NCI-H1105 (cell line): ENCODE measurements around the gene DACH1.
"Not testable (repeated sequence)": the region's sequence is repeated elsewhere in the genome, so short reads cannot be mapped to it uniquely, and the experiment has no call there.

Source experiments
- DNase-seq: peaks from one replicate; lab custom pipeline; 2025; lab: John Stamatoyannopoulos, UW

Gene DACH1

DNA sequence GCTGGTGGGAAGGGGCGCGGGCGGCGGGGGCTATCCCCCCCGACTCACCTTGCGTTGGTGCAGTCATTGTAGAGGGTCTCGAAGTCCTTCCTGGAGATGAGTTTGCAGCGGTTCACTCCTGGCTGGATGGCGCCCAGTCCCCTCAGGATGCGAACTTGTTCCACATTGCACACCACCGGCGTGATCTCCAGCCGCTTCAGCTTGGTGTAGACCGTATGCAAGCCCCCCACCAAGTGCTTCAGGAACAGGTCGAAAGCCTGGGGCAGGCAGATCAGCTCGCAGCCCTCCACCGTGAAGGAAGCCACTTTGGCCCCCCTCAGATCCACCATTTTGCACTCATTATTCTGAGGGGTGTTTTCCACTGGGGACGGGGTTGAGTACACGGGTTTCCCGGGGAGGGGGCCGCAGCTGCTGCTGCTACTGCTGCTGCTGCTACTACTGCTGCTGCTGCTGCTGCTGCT lies 1.1 kb downstream of the DACH1 start:
- no peak for DNase-seq

DNA sequence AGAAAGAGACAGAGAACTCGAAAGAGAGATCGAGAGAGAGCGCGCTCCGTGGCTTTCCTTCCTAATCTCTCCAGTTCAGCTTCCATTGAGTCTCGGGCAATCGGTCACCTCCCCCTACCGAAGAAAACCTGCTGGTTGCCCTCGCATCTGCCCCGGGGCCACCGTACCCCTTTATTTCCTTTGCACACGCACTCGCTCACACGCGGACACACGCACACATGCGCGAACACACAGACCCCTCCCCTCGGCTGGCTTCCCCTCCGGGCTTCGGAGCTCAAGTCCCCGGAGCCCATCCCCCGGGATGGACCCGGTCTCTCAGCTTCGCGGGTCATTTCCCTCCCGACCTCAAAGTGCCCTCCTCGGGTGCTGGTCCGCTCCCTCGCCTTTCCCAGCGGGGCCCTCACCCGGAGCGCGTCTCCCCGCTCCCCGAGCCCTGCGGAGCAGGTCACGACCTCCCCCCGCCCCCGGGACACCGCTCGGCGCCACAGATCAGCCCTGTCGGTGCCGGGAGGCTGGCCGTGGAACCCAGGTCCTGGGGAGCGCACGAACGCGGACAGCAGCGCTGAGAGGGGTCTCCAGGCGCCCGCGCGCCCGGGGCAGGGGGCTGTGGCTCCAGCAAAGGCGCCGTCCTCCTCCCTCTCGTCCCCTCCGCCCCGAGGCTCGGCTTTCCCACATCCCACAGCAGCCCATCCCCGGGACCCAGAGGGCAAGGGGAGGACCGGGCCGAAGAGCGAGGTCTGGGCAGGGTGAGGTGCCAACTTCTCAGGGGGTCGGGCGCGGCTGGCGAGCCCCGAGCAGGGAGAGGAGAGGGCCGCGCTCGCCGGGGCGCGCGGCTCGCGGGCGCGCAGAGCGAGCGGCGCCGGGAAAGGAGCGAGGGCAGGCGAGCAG lies 1.8 kb downstream of the DACH1 start:
- DNase-seq, result no peak

DNA sequence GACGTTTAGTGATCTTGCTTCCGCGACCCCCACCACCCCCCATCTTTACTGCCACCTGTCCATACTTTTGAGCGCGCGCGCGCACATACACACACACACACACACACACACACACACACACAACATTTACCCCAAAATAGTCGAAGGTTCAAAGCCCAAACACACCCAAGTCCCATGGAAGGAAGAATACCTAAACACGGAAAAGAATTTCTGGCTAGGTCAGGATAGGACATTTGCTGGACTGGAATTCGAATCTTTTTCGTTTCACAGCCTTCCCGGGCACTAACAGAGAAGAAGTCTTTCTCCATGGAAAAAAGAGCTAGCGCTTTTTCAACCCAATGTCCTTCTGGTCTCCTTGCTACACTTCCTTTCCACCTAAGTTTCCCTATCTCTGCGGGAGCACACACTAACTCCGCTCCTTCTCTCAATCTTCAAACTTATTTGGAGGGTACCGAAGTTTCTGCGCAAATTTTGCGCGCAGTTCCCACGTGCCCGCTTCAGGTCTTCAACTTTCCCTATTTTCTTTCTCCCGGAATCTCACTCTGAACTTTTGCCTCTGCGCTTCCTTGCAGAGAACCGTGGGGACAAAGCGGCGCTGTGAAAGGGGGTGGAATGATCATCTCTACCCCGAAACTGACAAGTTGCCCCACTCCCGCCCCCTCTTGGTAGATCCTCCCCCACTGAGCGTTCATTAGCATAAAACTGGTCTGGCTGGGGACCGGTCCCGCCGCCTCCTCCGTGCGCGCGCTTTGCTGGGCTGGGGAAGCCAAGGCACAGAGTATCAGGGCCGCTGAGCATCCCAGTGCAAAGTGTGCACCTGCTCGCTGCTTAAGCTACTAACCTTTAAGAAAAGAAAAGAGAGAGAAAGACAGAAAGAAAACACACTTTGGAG lies 2.7 kb downstream of the DACH1 start:
- DNase-seq, result no peak

DNA sequence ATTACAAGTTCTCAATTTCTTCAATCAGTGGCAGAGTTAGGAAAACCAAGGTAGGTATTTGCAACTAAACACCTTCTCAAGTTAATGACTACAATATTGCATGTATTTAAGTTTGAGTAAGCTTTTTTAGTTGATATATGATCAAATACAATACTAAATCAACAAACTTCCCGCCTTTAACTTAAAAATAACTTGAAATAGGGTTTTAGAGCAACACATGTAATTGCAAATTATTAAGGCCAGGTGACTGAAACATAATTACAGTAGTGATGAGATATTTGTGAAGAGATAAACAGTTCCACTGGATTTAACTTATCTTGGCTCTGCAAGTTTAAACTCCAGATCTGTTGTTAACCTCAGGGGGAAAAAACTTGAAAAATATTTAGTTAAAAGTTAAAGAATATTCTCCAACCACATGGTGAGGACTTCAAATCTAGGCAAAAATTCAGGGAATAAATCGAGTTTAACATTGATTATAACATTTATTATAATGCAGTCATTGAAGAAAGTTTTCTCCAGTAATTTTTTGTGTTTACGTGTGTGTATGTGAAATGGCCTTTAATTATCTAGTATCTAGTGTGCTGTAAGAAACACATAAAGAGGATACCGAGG lies 3.6 kb downstream of the DACH1 start:
- no peak for DNase-seq

DNA sequence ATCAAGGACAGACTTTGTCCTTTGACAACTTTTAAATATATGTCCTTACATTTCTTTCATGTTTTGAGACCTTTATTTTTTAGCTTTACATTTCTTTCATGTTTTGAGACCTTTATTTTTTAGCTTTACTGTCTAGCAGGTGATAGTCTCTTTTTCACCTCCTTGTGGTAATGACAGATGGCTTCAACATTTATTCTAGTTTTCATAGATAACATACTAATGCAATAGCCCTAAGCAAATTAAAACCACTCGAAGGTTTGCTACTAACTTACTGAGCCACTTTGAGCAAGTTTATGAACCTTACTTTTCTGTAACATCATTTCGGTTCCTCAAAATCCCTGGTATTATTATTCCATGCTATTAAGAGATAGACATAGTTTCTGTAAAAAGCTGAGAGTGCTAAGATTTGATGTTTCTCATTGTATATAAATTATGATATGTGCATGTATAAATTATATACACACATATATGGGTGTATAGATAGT lies 4.5 kb downstream of the DACH1 start:
- no peak for DNase-seq

DNA sequence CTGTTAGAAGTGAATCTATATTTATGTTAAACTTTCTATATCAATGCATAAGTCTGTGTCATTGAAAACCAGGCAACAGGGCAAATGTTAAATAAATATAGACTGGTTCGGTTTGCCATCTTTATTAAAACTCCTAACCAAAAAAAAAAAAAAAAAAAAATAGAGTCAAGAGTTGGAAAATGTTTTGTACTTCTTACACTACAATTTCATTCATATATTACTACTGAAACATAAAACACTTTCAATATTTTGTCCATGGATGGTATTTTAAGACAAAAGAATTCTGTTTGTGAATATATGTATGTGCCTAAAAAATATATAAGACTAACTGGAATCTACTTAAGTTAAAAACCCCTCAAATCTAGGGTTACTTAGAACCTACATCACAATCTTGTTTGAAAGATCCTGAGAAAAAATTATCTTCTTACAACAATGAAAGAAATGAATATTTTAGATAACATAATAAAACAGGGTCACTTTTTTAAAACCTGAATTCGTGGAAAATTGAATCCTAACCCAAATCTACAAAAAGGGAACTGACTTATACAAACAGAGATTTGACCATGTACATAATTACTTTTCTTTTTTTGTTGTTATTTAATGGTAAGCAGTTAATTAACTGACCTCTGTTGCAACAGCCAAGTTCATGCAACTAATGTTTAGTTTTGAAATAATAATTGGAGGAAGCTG lies 5.1 kb downstream of the DACH1 start:
- no peak for DNase-seq

DNA sequence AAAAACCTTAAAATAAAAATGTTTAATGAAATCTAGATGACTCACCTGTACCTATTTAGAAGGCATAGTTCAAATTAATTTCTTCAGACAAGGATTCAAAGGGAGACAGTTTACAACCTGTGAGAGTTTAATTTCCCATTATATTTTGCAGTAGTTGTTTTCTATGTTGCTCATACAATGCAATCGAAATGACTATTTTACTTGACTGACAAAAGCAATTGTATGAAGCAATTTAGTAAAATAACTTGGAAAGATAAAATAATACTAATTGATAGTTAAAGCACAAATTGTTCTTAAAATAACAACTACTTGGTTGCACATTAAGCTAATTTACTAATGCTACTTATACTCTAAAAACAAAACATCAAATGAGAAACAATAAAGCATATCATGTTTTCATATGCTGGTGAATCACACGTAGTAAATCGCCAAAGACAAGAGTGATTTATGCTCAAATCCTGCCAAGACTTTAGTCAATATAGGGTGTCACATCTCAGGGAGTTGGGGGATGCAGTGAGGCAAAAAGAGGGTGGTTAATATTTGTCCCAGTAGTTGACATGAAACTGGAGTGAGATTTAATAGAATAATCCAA lies 6.4 kb downstream of the DACH1 start:
- no peak for DNase-seq

DNA sequence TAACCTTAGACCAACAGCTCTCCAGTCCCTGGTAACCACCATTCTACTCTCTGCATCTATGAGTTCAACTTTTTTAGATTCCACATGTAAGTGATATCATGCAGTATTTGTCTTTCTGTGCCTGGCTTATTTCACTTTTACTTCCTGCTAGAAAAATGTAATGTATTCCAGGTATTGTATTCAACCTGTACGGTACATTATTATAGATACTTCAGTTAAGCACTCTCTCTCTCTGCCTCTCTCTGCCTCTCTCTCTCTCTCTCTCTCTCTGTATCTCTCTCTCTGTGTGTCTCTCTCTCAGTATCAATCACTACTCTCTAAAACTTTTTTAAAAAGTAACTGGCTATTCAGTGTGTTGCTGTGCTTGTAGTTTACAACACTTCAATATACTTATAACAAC lies 8.4 kb downstream of the DACH1 start:
- no peak for DNase-seq

DNA sequence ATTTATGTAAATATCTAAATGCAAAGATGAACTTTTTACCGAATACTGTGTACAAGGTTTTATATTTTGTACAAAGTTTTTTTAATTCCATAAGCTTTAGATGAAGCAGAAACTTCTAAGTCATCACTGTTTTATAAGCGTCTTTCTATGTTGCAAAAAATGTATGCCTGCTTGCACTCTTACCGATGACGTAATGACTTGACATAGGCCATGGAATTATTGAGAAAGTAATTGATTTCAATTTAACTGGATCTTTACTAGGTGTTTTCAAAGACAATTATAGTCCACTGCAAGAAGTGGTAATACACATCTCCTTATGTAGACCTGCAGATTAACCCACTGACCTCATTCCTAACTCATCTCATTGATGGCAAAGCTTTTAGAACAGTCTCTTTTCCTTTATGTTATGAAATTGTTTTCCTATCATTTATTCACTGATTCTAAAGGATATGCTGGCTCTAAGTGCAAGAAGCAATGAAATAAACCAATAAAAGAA lies 10.4 kb downstream of the DACH1 start:
- no peak for DNase-seq

DNA sequence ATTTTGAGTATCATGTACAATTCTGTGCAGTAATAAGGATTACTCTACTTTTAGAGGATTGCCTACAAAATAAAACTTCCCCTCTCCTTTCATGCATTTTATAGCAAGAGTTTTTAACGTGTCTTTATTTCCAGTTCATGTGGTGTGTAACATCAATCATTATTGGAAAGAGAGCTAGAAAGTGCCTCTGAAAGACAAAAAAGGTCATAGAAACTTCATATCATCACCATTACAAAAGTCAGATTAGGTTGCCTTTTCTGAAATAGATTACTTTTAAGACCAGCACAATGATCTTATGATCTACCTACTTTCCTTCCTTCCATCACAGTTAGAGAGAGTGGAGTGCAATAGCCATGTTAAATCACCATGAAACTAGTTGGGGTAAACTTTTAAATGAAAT lies 12.6 kb downstream of the DACH1 start:
- DNase-seq, result no peak

DNA sequence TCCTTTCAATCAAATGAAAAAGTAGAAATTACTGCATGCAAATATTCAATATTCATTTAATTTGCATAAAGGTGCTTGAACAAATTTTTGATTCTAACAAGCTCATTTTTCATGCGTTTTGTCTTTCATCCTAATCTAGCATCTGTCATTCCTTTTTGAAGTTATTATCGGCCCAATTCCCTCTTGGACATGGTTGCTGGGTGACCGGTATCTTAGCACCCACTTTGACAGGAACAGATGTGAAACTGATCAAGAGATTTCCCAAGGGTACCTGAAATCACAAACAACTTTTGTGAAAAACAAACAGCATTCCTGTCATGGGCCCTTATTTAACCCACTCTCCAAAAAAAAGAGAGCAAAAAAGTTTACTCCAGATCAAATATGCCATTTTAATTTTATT lies 13.3 kb downstream of the DACH1 start:
- no peak for DNase-seq

DNA sequence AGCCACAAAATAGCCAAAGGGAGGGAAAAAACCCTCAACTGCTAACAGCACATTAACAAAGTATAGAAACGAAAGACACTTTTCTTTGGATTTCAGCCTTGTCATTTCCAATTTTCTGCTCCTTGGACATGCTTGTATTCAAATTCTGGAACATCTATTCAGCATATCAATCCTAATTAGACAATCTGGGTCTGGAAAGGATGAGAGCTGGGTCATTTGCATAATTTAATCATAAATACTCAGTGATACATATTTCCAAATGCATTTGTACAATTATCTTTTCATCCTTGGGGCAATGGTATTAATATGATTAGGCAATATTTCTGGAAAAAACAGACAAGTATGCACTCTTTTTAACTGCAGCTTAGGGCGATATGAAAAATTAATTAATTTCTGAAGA lies 14.3 kb downstream of the DACH1 start:
- no peak for DNase-seq

DNA sequence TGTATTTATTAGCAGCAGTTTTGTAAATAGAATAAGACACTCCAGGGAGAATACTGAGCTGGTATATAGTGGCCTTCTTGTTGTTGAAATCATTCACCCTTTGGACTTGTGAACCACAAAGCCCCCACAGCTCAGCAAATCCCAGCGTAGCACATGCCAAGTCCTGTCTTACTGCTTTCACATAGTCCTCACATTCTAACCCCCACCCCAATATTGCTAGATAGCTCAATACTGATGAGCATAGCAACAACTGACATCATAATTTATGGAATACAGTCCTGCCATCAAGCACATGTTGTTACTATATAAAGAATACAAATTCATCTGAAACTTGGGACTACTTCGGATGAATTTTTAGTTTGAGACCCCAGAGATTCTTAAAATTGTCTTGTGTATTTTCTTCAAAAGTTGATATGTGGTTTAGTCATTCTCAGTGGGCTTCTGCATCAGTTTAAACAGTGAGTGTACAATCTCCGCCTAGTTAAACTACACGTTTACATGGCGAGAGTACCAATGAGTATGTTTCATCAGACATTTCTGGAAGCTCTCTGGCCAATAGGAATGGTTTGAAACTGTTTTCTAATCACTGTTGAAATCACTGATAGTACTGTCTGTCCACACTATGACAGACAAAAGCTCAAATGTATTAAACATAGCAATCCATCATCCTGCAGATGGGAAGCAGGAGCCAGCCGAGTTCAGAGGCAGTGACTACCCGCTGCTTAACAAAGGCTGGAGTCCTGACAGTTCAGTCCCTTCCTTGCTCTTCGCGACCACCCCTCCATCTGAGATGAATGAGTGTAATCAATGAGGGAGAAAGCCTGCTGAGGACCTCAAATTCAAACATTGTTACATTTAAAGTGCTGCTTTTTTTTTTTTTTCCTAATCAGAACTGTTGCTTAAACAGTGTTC lies 15.2 kb downstream of the DACH1 start:
- DNase-seq, result no peak

DNA sequence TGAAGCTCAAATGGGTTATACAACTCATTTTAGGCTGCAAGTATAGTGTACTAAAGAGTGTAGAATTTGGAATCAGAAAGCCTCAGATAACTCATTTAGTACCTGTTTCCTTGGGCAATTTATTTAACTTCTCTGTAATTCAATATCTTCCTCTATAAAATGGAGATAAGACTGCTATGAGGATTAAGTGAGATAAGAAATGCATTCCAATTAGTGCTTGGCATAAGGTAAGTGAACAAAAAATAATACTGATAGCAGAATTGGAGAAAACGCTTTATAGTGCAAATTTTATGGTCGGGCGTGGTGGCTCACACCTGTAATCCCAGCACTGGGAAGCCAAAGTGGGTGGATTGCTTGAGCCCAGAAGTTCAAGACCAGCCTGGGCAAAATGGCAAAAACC lies 25.0 kb downstream of the DACH1 start:
- DNase-seq, result no peak

DNA sequence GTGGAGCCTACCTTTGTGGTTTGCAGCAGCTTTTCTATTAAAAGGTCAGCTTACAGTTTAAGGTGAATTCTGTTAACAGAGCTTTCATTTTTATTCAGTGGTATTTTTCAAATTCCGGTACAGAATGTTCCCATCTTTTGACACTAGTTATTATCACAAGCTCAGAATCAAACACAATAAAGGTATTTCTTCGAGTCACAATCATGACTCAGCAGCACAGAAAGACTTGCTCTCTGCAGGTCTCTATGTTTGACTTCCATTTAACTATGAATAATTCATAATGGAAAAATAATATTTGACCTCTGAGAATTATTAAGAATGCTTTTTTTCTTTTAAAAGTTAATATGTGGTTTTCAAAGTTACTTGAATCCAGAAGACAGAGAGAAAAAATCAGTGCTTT lies 28.2 kb downstream of the DACH1 start:
- DNase-seq, result no peak

DNA sequence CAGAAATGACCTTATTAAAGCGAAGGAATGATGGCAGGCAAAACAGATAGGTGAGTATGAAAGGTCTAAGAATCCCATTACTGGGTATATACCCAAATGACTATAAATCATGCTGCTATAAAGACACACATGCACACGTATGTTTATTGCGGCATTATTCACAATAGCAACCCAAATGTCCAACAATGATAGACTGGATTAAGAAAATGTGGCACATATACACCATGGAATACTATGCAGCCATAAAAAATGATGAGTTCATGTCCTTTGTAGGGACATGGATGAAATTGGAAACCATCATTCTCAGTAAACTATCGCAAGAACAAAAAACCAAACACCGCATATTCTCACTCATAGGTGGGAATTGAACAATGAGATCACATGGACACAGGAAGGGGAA lies 29.4 kb downstream of the DACH1 start:
- DNase-seq, result not testable (repeated sequence)

DNA sequence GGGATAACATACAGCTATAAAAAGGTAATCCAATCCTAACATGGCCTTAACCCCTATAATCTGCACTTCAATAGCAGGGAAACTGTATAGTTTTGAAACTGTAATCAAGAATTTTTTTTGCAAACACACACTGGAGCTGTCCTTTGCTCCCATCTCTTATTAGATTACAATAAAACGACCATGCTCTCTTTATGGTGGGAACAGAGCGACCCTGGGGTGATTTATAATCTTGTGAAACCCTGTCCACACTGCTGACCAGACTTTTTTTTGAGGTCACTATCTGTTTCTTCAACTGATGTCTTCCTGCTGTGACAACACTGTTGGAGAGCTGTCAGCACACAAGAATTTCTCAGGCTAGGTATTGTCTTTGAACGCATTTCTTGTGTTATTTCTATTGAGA lies 35.3 kb downstream of the DACH1 start:
- no peak for DNase-seq

DNA sequence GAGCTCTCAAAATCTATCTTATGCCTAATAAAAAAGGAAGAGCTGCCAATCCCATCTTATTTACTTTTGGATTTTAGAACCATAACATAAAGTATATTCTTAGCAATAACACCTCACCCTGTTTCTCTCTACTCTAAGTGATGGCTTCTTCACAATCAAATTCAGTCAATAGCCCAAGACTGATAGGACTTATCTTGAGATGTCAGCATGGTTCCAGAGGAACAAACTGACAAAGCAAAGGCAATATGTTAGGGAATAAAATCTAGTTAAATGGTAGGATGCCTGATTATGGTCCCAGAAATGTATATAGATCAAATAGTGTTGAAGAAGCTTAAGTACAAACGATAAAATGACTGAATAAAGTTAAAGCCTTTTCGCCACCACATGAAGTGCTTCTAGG lies 36.3 kb downstream of the DACH1 start:
- no peak for DNase-seq

DNA sequence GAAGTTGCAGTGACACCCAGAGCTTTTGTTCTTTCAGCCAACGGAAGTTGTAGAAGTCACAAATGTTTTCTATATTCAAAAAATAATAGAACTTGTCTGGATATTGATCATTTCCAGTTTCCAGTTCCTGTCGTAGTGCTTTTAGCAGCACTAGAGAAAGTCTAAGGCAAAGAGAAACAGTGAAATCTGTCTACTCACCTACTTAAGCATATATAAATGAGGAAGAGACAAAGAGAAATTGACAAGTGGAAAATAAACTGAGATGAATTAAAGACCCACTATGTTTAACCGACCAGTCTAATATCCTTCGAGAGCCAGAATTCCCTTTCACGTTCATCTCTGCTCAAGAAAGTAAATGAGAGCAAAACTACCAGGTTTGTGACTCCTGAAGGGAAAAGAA lies 36.7 kb downstream of the DACH1 start:
- DNase-seq, result no peak

DNA sequence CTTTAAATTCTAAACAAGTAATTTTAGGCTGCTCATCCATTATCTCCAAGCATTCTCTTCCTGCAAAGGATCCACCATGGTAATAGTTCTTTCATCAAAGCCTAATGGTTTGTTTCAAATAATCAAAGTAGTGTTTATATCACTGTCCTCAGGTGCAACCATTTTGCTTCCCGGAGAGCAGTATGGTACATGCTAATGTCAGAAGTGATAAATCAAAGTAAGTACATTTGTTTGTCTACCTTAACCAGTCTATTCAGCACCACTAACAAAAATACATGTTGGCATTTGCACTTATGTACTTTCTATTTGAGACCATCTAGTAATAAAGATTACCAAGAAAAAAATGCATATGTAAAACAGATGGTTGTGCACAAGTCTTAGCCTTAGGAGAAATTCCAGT lies 37.5 kb downstream of the DACH1 start:
- no peak for DNase-seq
